Endodermal cell (in vitro differentiated cells): ENCODE data around the gene MEX3D. TPM values are rescaled to one million over a fixed set of nuclear protein-coding genes. Genes with fewer than 3 reads are reported as not detected.

Experiments
- DNase-seq: peaks from one replicate; pipeline ENCODE4 v3.0.0-alpha.2; 2017
- H3K27ac ChIP-seq: 2 replicates; pipeline ENCODE4 v1.5.1; 2013; ENCODE audit warnings: mild to moderate bottlenecking, low read depth, low read length, moderate library complexity
- H3K27me3 ChIP-seq: 2 replicates; pipeline ENCODE4 v1.6.1; 2013; ENCODE audit warnings: mild to moderate bottlenecking, low read length, moderate library complexity; ENCODE audit not compliant: insufficient read depth, control insufficient read depth, poor library complexity, severe bottlenecking
- H3K36me3 ChIP-seq: 2 replicates; pipeline ENCODE4 v1.7.0; 2013; ENCODE audit warnings: mild to moderate bottlenecking, low read length, moderate library complexity; ENCODE audit not compliant: control insufficient read depth, insufficient read depth
- H3K4me1 ChIP-seq: one replicate; pipeline ENCODE4 v1.7.0; 2013; ENCODE audit warnings: low read length; ENCODE audit not compliant: control insufficient read depth, insufficient read depth
- H3K4me3 ChIP-seq: 2 replicates; pipeline ENCODE4 v1.5.1; 2013; ENCODE audit warnings: mild to moderate bottlenecking, low read length, moderate library complexity
- H3K9ac ChIP-seq: 2 replicates; pipeline ENCODE4 v1.6.1; 2013; ENCODE audit warnings: mild to moderate bottlenecking, low read length, moderate library complexity; ENCODE audit not compliant: poor library complexity, severe bottlenecking; ENCODE audit errors: extremely low read depth
- H3K9me3 ChIP-seq: 2 replicates; pipeline ENCODE4 v1.6.1; 2013; ENCODE audit warnings: mild to moderate bottlenecking, low read length, moderate library complexity; ENCODE audit not compliant: control insufficient read depth
- H3K27ac Mint-ChIP-seq: 2 replicates; pipeline ENCODE4 v1.8.0; 2020; ENCODE audit warnings: mixed read lengths
- H3K27me3 Mint-ChIP-seq: 2 replicates; pipeline ENCODE4 v1.8.0; 2021; ENCODE audit warnings: mild to moderate bottlenecking, mixed read lengths; ENCODE audit not compliant: insufficient read depth
- H3K36me3 Mint-ChIP-seq: 2 replicates; pipeline ENCODE4 v1.8.0; 2020; ENCODE audit warnings: low read depth, mixed read lengths
- H3K4me1 Mint-ChIP-seq: 2 replicates; pipeline ENCODE4 v1.8.0; 2020; ENCODE audit warnings: mixed read lengths
- H3K4me3 Mint-ChIP-seq: 2 replicates; pipeline ENCODE4 v1.8.0; 2020; ENCODE audit warnings: mild to moderate bottlenecking, moderate library complexity, mixed read lengths
- H3K9me3 Mint-ChIP-seq: 2 replicates; pipeline ENCODE4 v1.8.0; 2020; ENCODE audit warnings: mild to moderate bottlenecking, mixed read lengths
- WGBS, 2 experiments: methylation state at CpG; one replicate each; pipeline versions ENCODE4 v1.1.5 to v1.1.7; 2013; ENCODE audit warnings: missing lambda C conversion rate in 2 of 2, mixed read lengths in 1 of 2; ENCODE audit not compliant: insufficient coverage in 1 of 2, insufficient read length in 1 of 2; 5-methylcytosine and 5-hydroxymethylcytosine counted together
- long read RNA-seq, 4 experiments: library from polyadenylated mRNA in 2 of 4; library from RNA in 1 of 4; library from capped mRNA in 1 of 4; stranded (forward) in 3 of 4; unstranded in 1 of 4; transcript quantifications; one replicate each; pipeline ENCODE4 v2.0.0, GENCODE V29; 2020 to 2021; ENCODE audit warnings: inconsistent platforms in 1 of 4
- polyA plus RNA-seq, 2 experiments: library from polyadenylated mRNA; stranded (reverse); fragments of 50-300 nt; gene quantifications; one replicate each; pipeline ENCODE4 v1.2.3, GENCODE V29; 2013
- total RNA-seq, 2 donors: library from RNA; stranded (reverse); fragmentation: NEBNext Ultra II Directional in 1 of 2; extraction: Animal tissue kit (Norgen Biotek cat#: 25700) in 1 of 2; gene quantifications; 2 replicates in 1 of 2; 3 replicates in 1 of 2; pipeline ENCODE4 v1.2.1, GENCODE V29; 2021
- TF ChIP-seq, protein P1 (sequence below): fragments of 200-600 bp; sonication (generic); conservative IDR thresholded peaks from 2 replicates; pipeline ENCODE4 v1.5.0; 2021; ENCODE audit warnings: antibody characterized with exemption, mild to moderate bottlenecking

Gene MEX3D
- 100 to 1,000 TPM in 1 of 2 donors, 10 to 100 TPM in 1; 94.1 to 103 TPM for total RNA-seq
- polyA plus RNA-seq (2013, experiment 1 of 2): 50.7 TPM
- 52.4 TPM for polyA plus RNA-seq (2013, experiment 2 of 2)
- long read RNA-seq, experiment 1, transcript MEX3D-201 (2 exons, 2,850 nt): major isoform, 10 of 54 reads
- long read RNA-seq, experiment 1, partial matches to known transcripts: 1 of 54 reads
- long read RNA-seq, experiment 1, other reads (novel, unspliced or antisense): 39 of 54 reads
- long read RNA-seq, experiment 2, partial matches to known transcripts: 0 of 3 reads
- long read RNA-seq, experiment 2, other reads (novel, unspliced or antisense): 1 of 3 reads
- long read RNA-seq, experiment 3: 0 reads
- long read RNA-seq, experiment 4: 0 reads

DNA sequence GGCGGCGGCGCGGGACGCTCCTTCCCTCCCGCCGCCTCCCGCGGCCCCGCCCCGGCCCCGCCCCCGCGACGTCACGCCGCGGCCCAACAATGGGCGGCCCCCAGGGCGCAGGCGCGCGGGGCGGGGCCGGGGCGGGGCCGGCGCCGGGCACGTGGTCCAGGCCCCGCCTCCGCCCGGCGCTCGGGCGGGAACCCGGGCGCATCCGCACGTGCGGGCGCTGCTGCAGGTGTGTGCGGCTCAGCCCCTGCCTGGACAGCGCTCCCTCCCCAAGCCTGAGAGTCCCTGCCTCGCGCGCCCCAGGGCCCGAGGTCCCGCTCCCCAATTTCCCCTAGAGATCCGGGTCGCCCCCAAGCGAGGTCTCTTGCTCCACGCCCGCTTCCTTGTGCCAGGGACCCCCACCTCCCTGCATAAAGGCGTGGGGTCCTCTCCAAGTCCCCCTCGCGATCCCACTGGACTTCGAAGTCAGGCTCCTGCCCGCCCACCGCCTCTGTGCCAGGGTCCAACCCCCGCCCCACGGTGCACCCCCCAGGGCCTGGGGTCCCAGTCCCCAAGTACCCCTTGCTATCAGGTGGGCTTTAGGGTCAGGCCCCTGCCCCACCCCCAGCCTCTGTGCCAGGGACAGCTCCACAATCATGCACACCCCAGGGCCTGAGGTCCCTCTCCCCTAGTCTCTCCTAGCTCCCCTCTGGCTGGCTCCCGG is at the start of gene MEX3D:
Gene MEX3D, minus strand, starts transcription at position 6 of the 700 bp plus-strand sequence. CDS start 267 bp downstream, outside the sequence.
- Mint-ChIP-seq H3K27me3 (peaks cover 35% of the 10 kb centered on the region), H3K4me3 (peak within 1 kb of the TSS; percentile 63), H3K4me1 (no peaks in the 10 kb centered on the region), H3K27ac (peak within 1 kb of the TSS; percentile 77), H3K36me3 (peaks cover 12% of the 10 kb centered on the region), H3K9me3 (no peaks in the 10 kb centered on the region)
- DNase-seq: peak; percentile 85
- Histone ChIP-seq H3K27ac (peak within 1 kb of the TSS; percentile 100), H3K4me3 (peak within 1 kb of the TSS; percentile 82), H3K4me1 (no peaks in the 10 kb centered on the region), H3K9ac (peak within 1 kb of the TSS; percentile 99), H3K36me3 (peaks cover 20% of the 10 kb centered on the region), H3K9me3 (no peaks in the 10 kb centered on the region), H3K27me3 (peaks cover 21% of the 10 kb centered on the region)
- TF ChIP-seq, protein P1, sequence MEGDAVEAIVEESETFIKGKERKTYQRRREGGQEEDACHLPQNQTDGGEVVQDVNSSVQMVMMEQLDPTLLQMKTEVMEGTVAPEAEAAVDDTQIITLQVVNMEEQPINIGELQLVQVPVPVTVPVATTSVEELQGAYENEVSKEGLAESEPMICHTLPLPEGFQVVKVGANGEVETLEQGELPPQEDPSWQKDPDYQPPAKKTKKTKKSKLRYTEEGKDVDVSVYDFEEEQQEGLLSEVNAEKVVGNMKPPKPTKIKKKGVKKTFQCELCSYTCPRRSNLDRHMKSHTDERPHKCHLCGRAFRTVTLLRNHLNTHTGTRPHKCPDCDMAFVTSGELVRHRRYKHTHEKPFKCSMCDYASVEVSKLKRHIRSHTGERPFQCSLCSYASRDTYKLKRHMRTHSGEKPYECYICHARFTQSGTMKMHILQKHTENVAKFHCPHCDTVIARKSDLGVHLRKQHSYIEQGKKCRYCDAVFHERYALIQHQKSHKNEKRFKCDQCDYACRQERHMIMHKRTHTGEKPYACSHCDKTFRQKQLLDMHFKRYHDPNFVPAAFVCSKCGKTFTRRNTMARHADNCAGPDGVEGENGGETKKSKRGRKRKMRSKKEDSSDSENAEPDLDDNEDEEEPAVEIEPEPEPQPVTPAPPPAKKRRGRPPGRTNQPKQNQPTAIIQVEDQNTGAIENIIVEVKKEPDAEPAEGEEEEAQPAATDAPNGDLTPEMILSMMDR: no peak
- 15 to 29% methylated on average over 14 to 63 of the region's 63 CpGs for WGBS, 2 experiments

DNA sequence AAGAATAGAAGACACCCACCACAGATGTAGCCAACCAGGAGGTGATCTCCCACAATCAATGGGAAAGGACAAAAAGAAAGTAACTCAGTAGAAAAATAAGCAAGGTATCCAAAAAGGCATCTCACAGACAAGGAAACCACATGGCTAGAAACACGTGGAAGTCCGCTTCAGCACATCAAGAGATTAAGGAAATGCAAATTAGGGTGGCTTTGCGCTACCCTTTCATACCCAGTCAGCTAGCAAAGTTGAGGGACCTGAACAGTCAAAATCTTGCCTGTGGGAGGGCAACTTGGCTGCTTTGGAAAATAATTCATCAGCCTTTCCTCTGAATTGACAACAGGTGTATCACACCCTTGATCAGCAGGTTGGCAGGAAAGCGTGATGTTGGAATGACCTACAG is 48.8 kb upstream of the MEX3D start:
- Mint-ChIP-seq H3K4me1 (no peaks in the 10 kb centered on the region), H3K27ac (peak overlapping the region; percentile 7), H3K27me3 (no peaks in the 10 kb centered on the region), H3K36me3 (peaks cover 67% of the 10 kb centered on the region), H3K4me3 (no peak overlapping the region), H3K9me3 (no peaks in the 10 kb centered on the region)
- Histone ChIP-seq H3K9me3 (no peaks in the 10 kb centered on the region), H3K9ac (no peak overlapping the region), H3K36me3 (peaks cover 76% of the 10 kb centered on the region), H3K4me3 (no peak overlapping the region), H3K4me1 (no peaks in the 10 kb centered on the region), H3K27me3 (no peaks in the 10 kb centered on the region), H3K27ac (no peak overlapping the region)
- TF ChIP-seq, protein P1: no peak
- DNase-seq: no peak
- 76 to 81% methylated on average over 3 to 4 of the region's 4 CpGs for WGBS, 2 experiments

DNA sequence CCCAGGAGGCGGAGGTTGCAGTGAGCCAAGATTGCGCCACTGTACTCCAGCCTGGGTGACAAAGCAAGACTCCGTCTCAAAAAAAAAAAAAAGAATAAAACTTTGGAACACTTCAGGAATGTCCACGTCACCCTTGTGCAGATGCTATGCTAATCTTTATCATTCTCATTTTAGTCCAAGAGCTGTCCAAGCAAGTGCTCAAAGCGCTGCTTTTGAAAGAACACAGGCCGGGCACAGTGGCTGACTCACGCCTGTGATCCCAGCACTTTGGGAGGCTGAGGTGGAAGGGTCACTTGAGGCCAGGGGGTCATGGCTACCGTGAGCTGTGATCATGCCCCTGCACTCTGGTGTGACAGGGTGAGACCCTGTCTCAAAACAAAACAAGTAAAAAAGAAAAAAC is 48.3 kb upstream of the MEX3D start:
- Mint-ChIP-seq H3K9me3 (no peaks in the 10 kb centered on the region), H3K27ac (peak overlapping the region; percentile 7), H3K4me3 (no peak overlapping the region), H3K36me3 (peaks cover 70% of the 10 kb centered on the region), H3K4me1 (no peaks in the 10 kb centered on the region), H3K27me3 (no peaks in the 10 kb centered on the region)
- TF ChIP-seq, protein P1: no peak
- no peak overlapping the region for H3K27ac ChIP-seq
- 87 to 97% methylated on average over 5 to 8 of the region's 8 CpGs for WGBS, 2 experiments
- H3K4me1 ChIP-seq: no peaks in the 10 kb centered on the region
- H3K27me3 ChIP-seq: no peaks in the 10 kb centered on the region
- H3K9ac ChIP-seq: no peak overlapping the region
- H3K36me3 ChIP-seq: peaks cover 79% of the 10 kb centered on the region
- H3K4me3 ChIP-seq: no peak overlapping the region
- DNase-seq: no peak
- H3K9me3 ChIP-seq: no peaks in the 10 kb centered on the region
